HEK293 (cell line): ENCODE data around the gene TFPT.

Experiments
- BCL6B ChIP-seq: fragments of 450-650 bp; formaldehyde crosslinking; IDR thresholded peaks from 2 replicates; pipeline ENCODE4 v1.5.1; 2017; ENCODE audit warnings: missing biosample characterization, missing genetic modification characterization
- KLF16 ChIP-seq: fragments of 450-650 bp; formaldehyde crosslinking; IDR thresholded peaks from 2 replicates; pipeline ENCODE4 v1.5.1; 2017; ENCODE audit warnings: missing biosample characterization, missing genetic modification characterization
- PBX3 ChIP-seq: sonication (generic); formaldehyde crosslinking; IDR thresholded peaks from 2 replicates; pipeline ENCODE4 v1.8.1; 2022; ENCODE audit warnings: mild to moderate bottlenecking, moderate library complexity, missing genetic modification reagents
- ZBTB11 ChIP-seq: fragments of 450-650 bp; formaldehyde crosslinking; conservative IDR thresholded peaks from 2 replicates; pipeline ENCODE4 v1.5.1; 2016; ENCODE audit warnings: low read depth, missing biosample characterization, missing genetic modification characterization
- ZBTB49 ChIP-seq: fragments of 450-650 bp; formaldehyde crosslinking; IDR thresholded peaks from 2 replicates; pipeline ENCODE4 v1.5.1; 2016; ENCODE audit warnings: missing biosample characterization, missing genetic modification characterization, low read depth
- ZNF114 ChIP-seq: fragments of 450-650 bp; formaldehyde crosslinking; IDR thresholded peaks from 2 replicates; pipeline ENCODE4 v1.5.0; 2017; ENCODE audit warnings: missing biosample characterization, missing genetic modification characterization
- ZNF148 ChIP-seq: fragments of 450-650 bp; formaldehyde crosslinking; IDR thresholded peaks from 2 replicates; pipeline ENCODE4 v1.5.0; 2017; ENCODE audit warnings: missing biosample characterization, missing genetic modification characterization, borderline replicate concordance
- ZNF174 ChIP-seq: fragments of 450-650 bp; formaldehyde crosslinking; IDR thresholded peaks from 2 replicates; pipeline ENCODE4 v1.5.0; 2017; ENCODE audit warnings: missing biosample characterization, mild to moderate bottlenecking, missing genetic modification characterization
- ZNF19 ChIP-seq: fragments of 450-650 bp; formaldehyde crosslinking; IDR thresholded peaks from 2 replicates; pipeline ENCODE4; 2016; ENCODE audit warnings: missing biosample characterization, missing genetic modification characterization, low read depth
- ZNF202 ChIP-seq: fragments of 450-650 bp; formaldehyde crosslinking; IDR thresholded peaks from 2 replicates; pipeline ENCODE4 v1.5.1; 2016; ENCODE audit warnings: missing biosample characterization, missing genetic modification characterization, borderline replicate concordance
- ZNF311 ChIP-seq: fragments of 450-650 bp; formaldehyde crosslinking; IDR thresholded peaks from 2 replicates; pipeline ENCODE4 v1.5.1; 2017; ENCODE audit warnings: missing biosample characterization, missing genetic modification characterization, borderline replicate concordance
- ZNF37A ChIP-seq: fragments of 450-650 bp; IDR thresholded peaks from 2 replicates; pipeline ENCODE4 v1.5.1; 2018; ENCODE audit warnings: missing biosample characterization, missing genetic modification characterization
- ZNF433 ChIP-seq: fragments of 450-650 bp; formaldehyde crosslinking; IDR thresholded peaks from 2 replicates; pipeline ENCODE4 v1.5.1; 2016; ENCODE audit warnings: missing biosample characterization, missing genetic modification characterization, low read depth
- ZNF449 ChIP-seq: fragments of 450-650 bp; formaldehyde crosslinking; IDR thresholded peaks from 2 replicates; pipeline ENCODE4 v1.5.1; 2017; ENCODE audit warnings: missing biosample characterization, mild to moderate bottlenecking, missing genetic modification characterization, moderate library complexity
- ZNF473 ChIP-seq: fragments of 450-650 bp; formaldehyde crosslinking; IDR thresholded peaks from 2 replicates; pipeline ENCODE4 v1.5.1; 2017; ENCODE audit warnings: missing biosample characterization, missing genetic modification characterization
- ZNF48 ChIP-seq: fragments of 450-650 bp; formaldehyde crosslinking; IDR thresholded peaks from 2 replicates; pipeline ENCODE4 v1.5.1; 2016; ENCODE audit warnings: missing biosample characterization, missing genetic modification characterization
- ZNF529 ChIP-seq: fragments of 450-650 bp; formaldehyde crosslinking; IDR thresholded peaks from 2 replicates; pipeline ENCODE4 v1.5.1; 2017; ENCODE audit warnings: missing genetic modification characterization, missing biosample characterization; ENCODE audit not compliant: insufficient replicate concordance
- ZNF558 ChIP-seq: fragments of 450-650 bp; formaldehyde crosslinking; IDR thresholded peaks from 2 replicates; pipeline ENCODE4 v1.5.1; 2016; ENCODE audit warnings: missing biosample characterization, missing genetic modification characterization
- ZNF561 ChIP-seq: fragments of 450-650 bp; IDR thresholded peaks from 2 replicates; pipeline ENCODE4 v1.5.1; 2018; ENCODE audit warnings: missing biosample characterization, missing genetic modification characterization, borderline replicate concordance
- ZNF585B ChIP-seq: fragments of 450-650 bp; formaldehyde crosslinking; IDR thresholded peaks from 2 replicates; pipeline ENCODE4 v1.5.1; 2016; ENCODE audit warnings: missing biosample characterization, missing genetic modification characterization
- ZNF596 ChIP-seq: fragments of 450-650 bp; IDR thresholded peaks from 2 replicates; pipeline ENCODE4 v1.5.0; 2018; ENCODE audit warnings: missing biosample characterization, mild to moderate bottlenecking, missing genetic modification characterization, moderate library complexity
- ZNF701 ChIP-seq: fragments of 450-650 bp; formaldehyde crosslinking; IDR thresholded peaks from 2 replicates; pipeline ENCODE4 v1.5.1; 2016; ENCODE audit warnings: missing biosample characterization, missing genetic modification characterization
- ZNF837 ChIP-seq: fragments of 450-650 bp; formaldehyde crosslinking; IDR thresholded peaks from 2 replicates; pipeline ENCODE4 v1.5.1; 2016; ENCODE audit warnings: missing biosample characterization, missing genetic modification characterization
- ZNF843 ChIP-seq: fragments of 450-650 bp; formaldehyde crosslinking; IDR thresholded peaks from 2 replicates; pipeline ENCODE4 v1.5.1; 2016; ENCODE audit warnings: missing biosample characterization, missing genetic modification characterization
- ZSCAN30 ChIP-seq: fragments of 450-650 bp; IDR thresholded peaks from 2 replicates; pipeline ENCODE4 v1.5.1; 2018; ENCODE audit warnings: missing biosample characterization, mild to moderate bottlenecking, missing genetic modification characterization, moderate library complexity

TFPT gene

GRCh38 chr19:54102421-54103169 lies 12.9 kb downstream of the TFPT start, which contains the start of gene NDUFA3 (continued):
- TF ChIP-seq ZNF449 (tag by site-specific recombination) (no peak), ZNF585B (tag by site-specific recombination) (no peak), ZNF561 (tag by site-specific recombination) (no peak), ZNF174 (tag by site-specific recombination) (no peak), ZNF114 (tag by site-specific recombination) (no peak), ZNF202 (no peak), ZNF148 (no peak), ZNF843 (peak; percentile 30; the same call in 1 of the 2 replicates), ZBTB11 (tag by site-specific recombination) (peak; percentile 48; the same call in 1 of the 2 replicates), ZNF529 (no peak), ZNF701 (tag by site-specific recombination) (no peak), ZNF433 (tag by site-specific recombination) (no peak), ZNF837 (tag by site-specific recombination) (no peak), PBX3 (peak; percentile 87), BCL6B (tag by site-specific recombination) (no peak), ZSCAN30 (peak; percentile 84), ZNF596 (tag by site-specific recombination) (no peak), ZNF19 (tag by site-specific recombination) (no peak), ZNF37A (tag by site-specific recombination) (no peak), ZNF473 (tag by site-specific recombination) (no peak), KLF16 (tag by site-specific recombination) (no peak), ZBTB49 (tag by site-specific recombination) (no peak), ZNF311 (tag by site-specific recombination) (no peak), ZNF48 (tag by site-specific recombination) (no peak), ZNF558 (no peak)
